A549 (cell line): ENCODE measurements around the gene PPP2R5A. TPM values are rescaled to one million over a fixed set of nuclear protein-coding genes. Genes with fewer than 3 reads are reported as not detected.

Source experiments
- ATAC-seq, 2 experiments: fragments of 200-7000 bp in 1 of 2; fragments of >200 bp in 1 of 2; cut with Nextera tagmentation in 1 of 2; cut with Tn5 transposase in 1 of 2; 3 replicates each; pipeline versions ENCODE4 v1.8.0 to v1.9.1; 2018 to 2020; ENCODE audit warnings: mild to moderate bottlenecking in 1 of 2, moderate library complexity in 1 of 2
- CTCF ChIA-PET: fragments of 300-600 bp; sonication (Branson Sonifier 250); formaldehyde crosslinking; extraction: SDS; loops from one replicate; lab custom pipeline; 2021; ENCODE audit warnings: antibody characterized with exemption, inconsistent platforms; lab: Yijun Ruan, JAX
- POLR2A ChIA-PET: fragments of 350-600 bp; formaldehyde crosslinking; extraction: SDS; loops from one replicate; lab custom pipeline; 2021; ENCODE audit warnings: antibody characterized with exemption, inconsistent platforms; lab: Yijun Ruan, JAX
- DNase-seq, 2 experiments: peaks; one replicate each; pipeline versions ENCODE4 v3.0.0 to v3.0.0-alpha.2; 2011 to 2016; ENCODE audit warnings: low read depth in 1 of 2, low spot score in 1 of 2
- FAIRE-seq: peaks from 2 replicates; lab custom pipeline; 2011; peaks lifted over from hg19 to GRCh38; lab: Jason Lieb, UNC
- H3K27ac ChIP-seq, 2 experiments: fragments of >200 bp; sonication (Bioruptor Twin); formaldehyde crosslinking; 3 replicates each; pipeline ENCODE4 v1.5.1; 2016 to 2017
- H3K4me1 ChIP-seq: fragments of >200 bp; sonication (Bioruptor Twin); formaldehyde crosslinking; 3 replicates; pipeline ENCODE4 v1.6.1; 2016
- H3K4me2 ChIP-seq: fragments of >200 bp; sonication (Bioruptor Twin); formaldehyde crosslinking; 3 replicates; pipeline ENCODE4 v1.6.1; 2016
- H3K4me3 ChIP-seq: fragments of >200 bp; sonication (Bioruptor Twin); formaldehyde crosslinking; 3 replicates; pipeline ENCODE4 v1.5.1; 2016
- H3K9me3 ChIP-seq: fragments of >200 bp; sonication (Bioruptor Twin); formaldehyde crosslinking; 3 replicates; pipeline ENCODE4 v1.6.1; 2016
- BCL3 ChIP-seq: fragments of >200 bp; sonication (Bioruptor Twin); formaldehyde crosslinking; IDR thresholded peaks from 3 replicates; pipeline ENCODE4 v1.6.1; 2016
- BHLHE40 ChIP-seq: IDR thresholded peaks from 2 replicates; pipeline ENCODE4 v1.6.1; 2012; ENCODE audit warnings: low read depth, low read length, inconsistent platforms
- CHD2 ChIP-seq: fragments of 150-350 bp; IDR thresholded peaks from 2 replicates; pipeline ENCODE4 v1.6.1; 2014; ENCODE audit warnings: low read length; ENCODE audit not compliant: partially characterized antibody
- EHF ChIP-seq: fragments of 250-450 bp; sonication (Bioruptor Pico); IDR thresholded peaks from 2 replicates; pipeline ENCODE4 v1.5.0; 2020; ENCODE audit warnings: mild to moderate bottlenecking
- EHMT2 ChIP-seq: fragments of 200-600 bp; sonication (generic); IDR thresholded peaks from 2 replicates; pipeline ENCODE4 v1.6.1; 2016; ENCODE audit warnings: antibody characterized with exemption, low read depth, mild to moderate bottlenecking, moderate library complexity
- HDAC2 ChIP-seq: fragments of 200-600 bp; sonication (generic); IDR thresholded peaks from 2 replicates; pipeline ENCODE4 v1.6.1; 2016
- HOXA7 ChIP-seq: fragments of 250-450 bp; sonication (Bioruptor Pico); IDR thresholded peaks from 2 replicates; pipeline ENCODE4 v1.5.0; 2020; ENCODE audit warnings: mild to moderate bottlenecking, moderate library complexity
- HOXB13 ChIP-seq: fragments of 250-450 bp; sonication (Bioruptor Pico); IDR thresholded peaks from 2 replicates; pipeline ENCODE4 v1.5.0; 2020; ENCODE audit warnings: low read depth, mild to moderate bottlenecking, moderate library complexity
- HOXB5 ChIP-seq: fragments of 250-450 bp; sonication (Bioruptor Pico); IDR thresholded peaks from 2 replicates; pipeline ENCODE4 v1.5.0; 2020; ENCODE audit warnings: mild to moderate bottlenecking, moderate library complexity
- JUN ChIP-seq, 2 experiments: fragments of >200 bp; sonication (Bioruptor Twin); formaldehyde crosslinking; IDR thresholded peaks; 2 replicates in 1 of 2; 3 replicates in 1 of 2; pipeline ENCODE4 v1.6.1; 2016 to 2017
- KDM5A ChIP-seq: fragments of 200-600 bp; sonication (generic); IDR thresholded peaks from 2 replicates; pipeline ENCODE4 v1.6.1; 2016; ENCODE audit warnings: antibody characterized with exemption, mild to moderate bottlenecking
- MAFK ChIP-seq: fragments of 450-650 bp; IDR thresholded peaks from 2 replicates; pipeline ENCODE4 v1.6.1; 2014; ENCODE audit not compliant: partially characterized antibody
- NFE2L2 ChIP-seq: fragments of 150-350 bp; conservative IDR thresholded peaks from 2 replicates; pipeline ENCODE4 v1.6.1; 2014; ENCODE audit warnings: low read length
- PHF8 ChIP-seq: fragments of 200-600 bp; sonication (generic); IDR thresholded peaks from 2 replicates; pipeline ENCODE4 v1.6.1; 2016; ENCODE audit warnings: low read depth, mild to moderate bottlenecking, antibody characterized with exemption, moderate library complexity, borderline replicate concordance
- POLR2A ChIP-seq: IDR thresholded peaks from 2 replicates; pipeline ENCODE4 v1.6.1; 2012; ENCODE audit warnings: mild to moderate bottlenecking, low read length
- RCOR1 ChIP-seq: fragments of 150-350 bp; IDR thresholded peaks from 2 replicates; pipeline ENCODE4 v1.6.1; 2014; ENCODE audit warnings: antibody characterized with exemption, low read length, low read depth
- SMC3 ChIP-seq: fragments of >200 bp; sonication (Bioruptor Twin); formaldehyde crosslinking; IDR thresholded peaks from 3 replicates; pipeline ENCODE4 v1.6.1; 2018; ENCODE audit warnings: inconsistent platforms
- ZC3H11A ChIP-seq: fragments of 450-650 bp; IDR thresholded peaks from 2 replicates; pipeline ENCODE4 v1.6.1; 2014; ENCODE audit warnings: antibody characterized with exemption, mild to moderate bottlenecking
- ZNF302 ChIP-seq: fragments of 250-450 bp; sonication (Bioruptor Pico); IDR thresholded peaks from 2 replicates; pipeline ENCODE4 v1.9.0; 2021; ENCODE audit warnings: inconsistent platforms, mild to moderate bottlenecking, moderate library complexity
- ZSCAN20 ChIP-seq: fragments of 250-450 bp; sonication (Bioruptor Pico); IDR thresholded peaks from 2 replicates; pipeline ENCODE4 v1.8.0; 2022; ENCODE audit warnings: mild to moderate bottlenecking, moderate library complexity
- WGBS: methylation state at CpG from one replicate; pipeline ENCODE4 v1.1.6; 2017; ENCODE audit errors: missing lambda C conversion rate; 5-methylcytosine and 5-hydroxymethylcytosine counted together
- polyA plus RNA-seq, 4 experiments: library from polyadenylated mRNA; depleted of rRNA in 3 of 4; stranded (reverse); fragments of >200 nt; fragmentation: RNase III in 1 of 4; extraction: RNeasy Plus Mini Kit Qiagen cat#74134 plus additional on column Dnase treatment in 1 of 4; gene quantifications; 2 replicates in 3 of 4; 3 replicates in 1 of 4; pipeline ENCODE4 v1.2.3, GENCODE V29; 2011 to 2017
- TF ChIP-seq, protein P1 (sequence below): fragments of 250-450 bp; sonication (Bioruptor Pico); IDR thresholded peaks from 2 replicates; pipeline ENCODE4 v1.5.0; 2021; ENCODE audit warnings: mild to moderate bottlenecking, moderate library complexity, borderline replicate concordance
- TF ChIP-seq, protein P2 (sequence below): IDR thresholded peaks from 2 replicates; pipeline ENCODE4 v1.6.1; 2012; ENCODE audit warnings: low read depth, borderline replicate concordance

The PPP2R5A gene
- polyA plus RNA-seq, 2 of the 4 experiments (the other 2 are of a cell fraction) = 14.9 to 37.6 TPM

DNA sequence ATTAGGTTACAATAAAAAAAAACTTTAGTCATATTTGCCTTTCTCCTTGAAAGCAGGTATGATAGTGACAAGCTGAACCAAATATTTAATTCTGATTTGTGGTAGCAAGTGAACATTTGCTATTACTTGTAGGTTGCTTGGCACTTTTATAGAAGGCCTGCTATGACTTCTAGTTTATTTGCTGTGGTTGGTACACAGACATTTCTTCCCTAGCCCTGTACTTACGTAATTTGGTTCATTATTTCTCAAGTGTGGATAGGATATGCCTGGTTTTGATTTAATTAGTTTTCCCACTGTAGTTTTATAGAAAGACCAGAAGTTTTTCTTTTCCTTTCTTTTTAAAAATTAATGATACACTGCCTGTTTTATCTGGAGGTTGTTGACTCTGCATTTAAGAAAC, 55.9 kb downstream of the PPP2R5A start:
- FAIRE-seq (no peak), DNase-seq (no peak), ATAC-seq (no peak)
- Histone ChIP-seq H3K4me2 (no peak overlapping the region), H3K4me1 (no peaks in the 10 kb centered on the region), H3K27ac (no peak overlapping the region), H3K4me3 (no peak overlapping the region), H3K9me3 (no peaks in the 10 kb centered on the region)
- ChIA-PET CTCF (interaction anchor here (0.9 to 2.0 kb wide), 4 partner anchors 24 to 115 kb away, joined by 3 to 4 read pairs (median 4); no protein-coding TSS in a partner anchor), POLR2A (no interaction called here)
- 86% methylated on average over 1 of the region's 1 CpG for WGBS
- TF ChIP-seq RCOR1 (no peak), ZNF302 (CRISPR knock-in tag) (no peak), JUN (IDR thresholded peaks at IDR 0.05) (no peak), CHD2 (no peak)
- TF ChIP-seq, protein P1, sequence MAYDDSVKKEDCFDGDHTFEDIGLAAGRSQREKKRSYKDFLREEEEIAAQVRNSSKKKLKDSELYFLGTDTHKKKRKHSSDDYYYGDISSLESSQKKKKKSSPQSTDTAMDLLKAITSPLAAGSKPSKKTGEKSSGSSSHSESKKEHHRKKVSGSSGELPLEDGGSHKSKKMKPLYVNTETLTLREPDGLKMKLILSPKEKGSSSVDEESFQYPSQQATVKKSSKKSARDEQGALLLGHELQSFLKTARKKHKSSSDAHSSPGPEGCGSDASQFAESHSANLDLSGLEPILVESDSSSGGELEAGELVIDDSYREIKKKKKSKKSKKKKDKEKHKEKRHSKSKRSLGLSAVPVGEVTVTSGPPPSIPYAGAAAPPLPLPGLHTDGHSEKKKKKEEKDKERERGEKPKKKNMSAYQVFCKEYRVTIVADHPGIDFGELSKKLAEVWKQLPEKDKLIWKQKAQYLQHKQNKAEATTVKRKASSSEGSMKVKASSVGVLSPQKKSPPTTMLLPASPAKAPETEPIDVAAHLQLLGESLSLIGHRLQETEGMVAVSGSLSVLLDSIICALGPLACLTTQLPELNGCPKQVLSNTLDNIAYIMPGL (CRISPR knock-in tag) = no peak
- TF ChIP-seq, protein P2, sequence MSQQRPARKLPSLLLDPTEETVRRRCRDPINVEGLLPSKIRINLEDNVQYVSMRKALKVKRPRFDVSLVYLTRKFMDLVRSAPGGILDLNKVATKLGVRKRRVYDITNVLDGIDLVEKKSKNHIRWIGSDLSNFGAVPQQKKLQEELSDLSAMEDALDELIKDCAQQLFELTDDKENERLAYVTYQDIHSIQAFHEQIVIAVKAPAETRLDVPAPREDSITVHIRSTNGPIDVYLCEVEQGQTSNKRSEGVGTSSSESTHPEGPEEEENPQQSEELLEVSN = no peak

DNA sequence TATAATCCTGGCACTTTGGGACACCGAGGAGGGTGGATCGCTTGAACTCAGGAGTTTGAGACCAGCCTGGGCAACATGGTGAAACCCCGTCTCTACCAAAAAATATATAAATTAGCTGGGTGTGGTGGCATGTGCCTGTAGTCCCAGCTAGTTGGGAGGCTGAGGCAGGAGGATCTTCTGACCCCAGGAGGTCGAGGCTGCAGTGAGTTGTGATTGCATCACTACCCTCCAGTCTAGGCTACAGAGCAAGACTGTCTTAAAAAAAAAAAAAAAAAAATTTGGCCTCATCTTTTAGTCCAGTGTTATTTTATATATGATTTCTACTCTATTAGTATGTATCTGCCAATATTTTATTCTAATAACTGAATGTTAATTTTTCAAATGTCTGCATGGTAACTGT, 59.7 kb downstream of the PPP2R5A start:
- WGBS = 90% methylated on average over 4 of the region's 4 CpGs

More for the DNA sequence above, 59.7 kb downstream of the PPP2R5A start:
- TF ChIP-seq HOXB5 (CRISPR knock-in tag) = no peak
- no peak for TF ChIP-seq ZSCAN20 (CRISPR knock-in tag)
- TF ChIP-seq BHLHE40 = no peak
- TF ChIP-seq SMC3 = no peak
- TF ChIP-seq MAFK = no peak
- TF ChIP-seq POLR2A = no peak
- no peak for TF ChIP-seq NFE2L2
- TF ChIP-seq ZC3H11A = no peak
- TF ChIP-seq, protein P2 = no peak
- TF ChIP-seq EHMT2 = no peak
- TF ChIP-seq EHF (CRISPR knock-in tag) = no peak
- TF ChIP-seq PHF8 = no peak
- TF ChIP-seq HOXA7 (CRISPR knock-in tag) = no peak
- no peak for TF ChIP-seq HDAC2
- TF ChIP-seq, protein P1 (CRISPR knock-in tag) = no peak
- no peak for TF ChIP-seq KDM5A
- no peak for TF ChIP-seq HOXB13 (CRISPR knock-in tag)
- TF ChIP-seq BCL3 = no peak
- DNase-seq (no peak), ATAC-seq (no peak), FAIRE-seq (no peak)
- Histone ChIP-seq H3K4me3 (no peak overlapping the region), H3K27ac (no peak overlapping the region), H3K4me2 (no peak overlapping the region), H3K9me3 (no peaks in the 10 kb centered on the region), H3K4me1 (no peaks in the 10 kb centered on the region)
- ChIA-PET POLR2A (no interaction called here), CTCF (interaction anchor here (1.2 kb wide), 1 partner anchor 21 kb away, joined by 3 read pairs; no protein-coding TSS in a partner anchor)
